T-helper 1 cell treated with Interleukin-12 subunit alpha and Interleukin-12 subunit beta and Interleukin-4 antibody, amounts not matched to agents 30 μg/mL and 1 μg/mL, for 36 hours (primary cell): ENCODE measurements around the gene AKAP13.
A peak's percentile ranks its signal among the peaks of the same experiment; 100 is the strongest.

Experiments
- H3K27ac Mint-ChIP-seq: one replicate; pipeline ENCODE4 v1.8.0; 2021; ENCODE audit warnings: mild to moderate bottlenecking, mixed read lengths
- H3K27me3 Mint-ChIP-seq: one replicate; pipeline ENCODE4 v1.8.0; 2021; ENCODE audit warnings: low read depth, mixed read lengths
- H3K36me3 Mint-ChIP-seq: one replicate; pipeline ENCODE4 v1.8.0; 2021; ENCODE audit warnings: low read depth, mixed read lengths
- H3K4me1 Mint-ChIP-seq: one replicate; pipeline ENCODE4 v1.8.0; 2021; ENCODE audit warnings: low read depth, mixed read lengths
- H3K4me3 Mint-ChIP-seq: one replicate; pipeline ENCODE4 v1.8.0; 2021; ENCODE audit warnings: mild to moderate bottlenecking, moderate library complexity, mixed read lengths
- H3K9me3 Mint-ChIP-seq: one replicate; pipeline ENCODE4 v1.8.0; 2021; ENCODE audit warnings: mixed read lengths

The AKAP13 gene

GRCh38 chr15:85489773-85490493, 109.5 kb downstream of the AKAP13 start:
- Mint-ChIP-seq H3K27me3 (no peaks in the 10 kb centered on the region), H3K4me3 (no peak overlapping the region), H3K27ac (peak overlapping the region; percentile 3)

GRCh38 chr15:85490856-85491255, 110.5 kb downstream of the AKAP13 start:
- peaks cover 13% of the 10 kb centered on the region for H3K36me3 Mint-ChIP-seq
- H3K9me3 Mint-ChIP-seq: no peaks in the 10 kb centered on the region
- no peak overlapping the region for H3K27ac Mint-ChIP-seq
- no peak overlapping the region for H3K4me3 Mint-ChIP-seq
- H3K4me1 Mint-ChIP-seq: peaks cover 26% of the 10 kb centered on the region
- no peaks in the 10 kb centered on the region for H3K27me3 Mint-ChIP-seq

More at GRCh38 chr15:85489773-85490493, 109.5 kb downstream of the AKAP13 start:
- Mint-ChIP-seq H3K9me3 (no peaks in the 10 kb centered on the region), H3K4me1 (peaks cover 28% of the 10 kb centered on the region), H3K36me3 (peaks cover 13% of the 10 kb centered on the region)

- Mint-ChIP-seq H3K9me3 (no peaks in the 10 kb centered on the region), H3K4me3 (no peak overlapping the region), H3K27me3 (no peaks in the 10 kb centered on the region), H3K36me3 (peaks cover 13% of the 10 kb centered on the region), H3K27ac (no peak overlapping the region), H3K4me1 (peaks cover 27% of the 10 kb centered on the region)
These were observed 111.3 kb downstream of the AKAP13 start for GRCh38 chr15:85491691-85492090.

- H3K4me1 Mint-ChIP-seq: peaks cover 29% of the 10 kb centered on the region
- H3K27me3 Mint-ChIP-seq: no peaks in the 10 kb centered on the region
- H3K4me3 Mint-ChIP-seq: no peak overlapping the region
- no peaks in the 10 kb centered on the region for H3K9me3 Mint-ChIP-seq
- H3K36me3 Mint-ChIP-seq: peaks cover 13% of the 10 kb centered on the region
- no peak overlapping the region for H3K27ac Mint-ChIP-seq
These were observed 112.0 kb downstream of the AKAP13 start for GRCh38 chr15:85492406-85492805.

GRCh38 chr15:85493260-85493659, 112.9 kb downstream of the AKAP13 start:
- Mint-ChIP-seq H3K9me3 (no peaks in the 10 kb centered on the region), H3K27ac (no peak overlapping the region), H3K4me3 (no peak overlapping the region), H3K4me1 (peaks cover 29% of the 10 kb centered on the region), H3K36me3 (peaks cover 7% of the 10 kb centered on the region), H3K27me3 (no peaks in the 10 kb centered on the region)

GRCh38 chr15:85494048-85494777, 113.8 kb downstream of the AKAP13 start:
- no peak overlapping the region for H3K4me3 Mint-ChIP-seq
- H3K4me1 Mint-ChIP-seq: peaks cover 31% of the 10 kb centered on the region
- H3K36me3 Mint-ChIP-seq: peaks cover 7% of the 10 kb centered on the region

GRCh38 chr15:85495096-85495495, 114.7 kb downstream of the AKAP13 start:
- Mint-ChIP-seq H3K27me3 (no peaks in the 10 kb centered on the region), H3K27ac (no peak overlapping the region), H3K9me3 (no peaks in the 10 kb centered on the region), H3K4me3 (no peak overlapping the region), H3K4me1 (peaks cover 33% of the 10 kb centered on the region), H3K36me3 (peaks cover 7% of the 10 kb centered on the region)

More at GRCh38 chr15:85494048-85494777, 113.8 kb downstream of the AKAP13 start:
- Mint-ChIP-seq H3K27ac (no peak overlapping the region), H3K27me3 (no peaks in the 10 kb centered on the region), H3K9me3 (no peaks in the 10 kb centered on the region)

- H3K4me3 Mint-ChIP-seq: no peak overlapping the region
- peaks cover 31% of the 10 kb centered on the region for H3K4me1 Mint-ChIP-seq
- H3K9me3 Mint-ChIP-seq: no peaks in the 10 kb centered on the region
- H3K27me3 Mint-ChIP-seq: no peaks in the 10 kb centered on the region
- H3K36me3 Mint-ChIP-seq: peaks cover 7% of the 10 kb centered on the region
- no peak overlapping the region for H3K27ac Mint-ChIP-seq
These were observed 115.1 kb downstream of the AKAP13 start for GRCh38 chr15:85495544-85495943.

- no peaks in the 10 kb centered on the region for H3K27me3 Mint-ChIP-seq
- H3K4me3 Mint-ChIP-seq: no peak overlapping the region
- no peaks in the 10 kb centered on the region for H3K9me3 Mint-ChIP-seq
- no peak overlapping the region for H3K27ac Mint-ChIP-seq
- peaks cover 34% of the 10 kb centered on the region for H3K4me1 Mint-ChIP-seq
- H3K36me3 Mint-ChIP-seq: peaks cover 7% of the 10 kb centered on the region
These were observed 115.7 kb downstream of the AKAP13 start for GRCh38 chr15:85496151-85496550.

- Mint-ChIP-seq H3K4me3 (no peak overlapping the region), H3K27ac (no peak overlapping the region), H3K27me3 (no peaks in the 10 kb centered on the region), H3K36me3 (peaks cover 7% of the 10 kb centered on the region), H3K9me3 (no peaks in the 10 kb centered on the region), H3K4me1 (peaks cover 37% of the 10 kb centered on the region)
These were observed 116.3 kb downstream of the AKAP13 start for GRCh38 chr15:85496551-85497171.

- peaks cover 7% of the 10 kb centered on the region for H3K36me3 Mint-ChIP-seq
- H3K4me1 Mint-ChIP-seq: peaks cover 38% of the 10 kb centered on the region
- no peak overlapping the region for H3K27ac Mint-ChIP-seq
- H3K4me3 Mint-ChIP-seq: no peak overlapping the region
- no peaks in the 10 kb centered on the region for H3K27me3 Mint-ChIP-seq
- H3K9me3 Mint-ChIP-seq: no peaks in the 10 kb centered on the region
These were observed 116.8 kb downstream of the AKAP13 start for GRCh38 chr15:85497172-85497569.

- Mint-ChIP-seq H3K27ac (no peak overlapping the region), H3K4me1 (peaks cover 43% of the 10 kb centered on the region), H3K9me3 (no peaks in the 10 kb centered on the region), H3K36me3 (peaks cover 7% of the 10 kb centered on the region), H3K27me3 (no peaks in the 10 kb centered on the region), H3K4me3 (no peak overlapping the region)
These were observed 118.1 kb downstream of the AKAP13 start for GRCh38 chr15:85498471-85498870.

- Mint-ChIP-seq H3K27ac (no peak overlapping the region), H3K36me3 (peaks cover 6% of the 10 kb centered on the region), H3K4me1 (peaks cover 45% of the 10 kb centered on the region), H3K4me3 (no peak overlapping the region), H3K9me3 (no peaks in the 10 kb centered on the region), H3K27me3 (no peaks in the 10 kb centered on the region)
These were observed 119.0 kb downstream of the AKAP13 start for GRCh38 chr15:85499371-85499887.

GRCh38 chr15:85500060-85500708, 119.8 kb downstream of the AKAP13 start:
- no peak overlapping the region for H3K27ac Mint-ChIP-seq
- no peaks in the 10 kb centered on the region for H3K27me3 Mint-ChIP-seq
- H3K4me1 Mint-ChIP-seq: peaks cover 51% of the 10 kb centered on the region
- H3K4me3 Mint-ChIP-seq: no peak overlapping the region
- H3K36me3 Mint-ChIP-seq: peaks cover 6% of the 10 kb centered on the region
- H3K9me3 Mint-ChIP-seq: no peaks in the 10 kb centered on the region
